A673 (cell line): ENCODE data around the gene OLFM1. TPM values are rescaled to one million over a fixed set of nuclear protein-coding genes. Genes with fewer than 3 reads are reported as not detected.

Experiments
- BruUV-seq: library from RNA; stranded (reverse); fragments of 400-500 nt; replicated peaks from 2 replicates; lab custom pipeline; 2021; lab: Mats Ljungman, UMichigan
- CTCF ChIA-PET: fragments of 300-600 bp; sonication (Branson Sonifier 250); formaldehyde crosslinking; loops from one replicate; lab custom pipeline; 2022; ENCODE audit warnings: antibody characterized with exemption; lab: Charles Lee
- POLR2A ChIA-PET: fragments of 300-600 bp; sonication (Branson Sonifier 250); formaldehyde crosslinking; loops from one replicate; lab custom pipeline; 2022; ENCODE audit warnings: antibody characterized with exemption; ENCODE audit not compliant: low non-redundant PET; lab: Charles Lee
- DNase-seq: peaks from one replicate; pipeline ENCODE4 v3.0.0-alpha.2; 2015; ENCODE audit warnings: low spot score
- H3K27ac ChIP-seq: fragments of 200-600 bp; sonication (generic); 2 replicates; pipeline ENCODE4 v1.5.1; 2016; ENCODE audit warnings: mixed run types, low read depth, mild to moderate bottlenecking, mixed read lengths, antibody characterized with exemption, low read length; ENCODE audit not compliant: poor library complexity, severe bottlenecking
- H3K27me3 ChIP-seq: fragments of 200-600 bp; sonication (generic); replicated peaks from 2 replicates; pipeline ENCODE4 v1.6.1; 2017; ENCODE audit warnings: mixed run types, low read depth, mild to moderate bottlenecking, mixed read lengths, antibody characterized with exemption, low read length; ENCODE audit not compliant: insufficient read depth, poor library complexity
- H3K36me3 ChIP-seq: fragments of 200-600 bp; sonication (generic); 2 replicates; pipeline ENCODE4 v1.6.1; 2016; ENCODE audit warnings: mixed run types, mild to moderate bottlenecking, mixed read lengths, antibody characterized with exemption, low read length; ENCODE audit not compliant: insufficient read depth, poor library complexity, severe bottlenecking
- H3K4me1 ChIP-seq: fragments of 200-600 bp; sonication (generic); 2 replicates; pipeline ENCODE4 v1.6.1; 2017; ENCODE audit warnings: mixed run types, mild to moderate bottlenecking, mixed read lengths, antibody characterized with exemption, low read length; ENCODE audit not compliant: insufficient read depth, poor library complexity, severe bottlenecking
- H3K4me3 ChIP-seq: fragments of 200-600 bp; sonication (generic); 2 replicates; pipeline ENCODE4 v1.5.1; 2016; ENCODE audit warnings: low read depth, mixed run types, mild to moderate bottlenecking, mixed read lengths, low read length; ENCODE audit not compliant: poor library complexity, severe bottlenecking
- H3K9me3 ChIP-seq: fragments of 200-600 bp; sonication (generic); 2 replicates; pipeline ENCODE4 v1.6.1; 2016; ENCODE audit warnings: mixed run types, low read depth, mild to moderate bottlenecking, mixed read lengths, antibody characterized with exemption, low read length; ENCODE audit not compliant: poor library complexity, severe bottlenecking
- EZH2 ChIP-seq: fragments of 200-600 bp; sonication (generic); IDR thresholded peaks from 2 replicates; pipeline ENCODE4 v1.6.1; 2017; ENCODE audit warnings: borderline replicate concordance, low read depth, mild to moderate bottlenecking, mixed read lengths, antibody characterized with exemption, low read length; ENCODE audit not compliant: poor library complexity, severe bottlenecking
- intact Hi-C: fragments of 100-400 bp; cut with micrococcal nuclease; formaldehyde crosslinking; loops from one replicate; pipeline ENCODE4 v1.10.0; 2022; ENCODE audit not compliant: unreplicated experiment
- total RNA-seq: library from RNA; stranded (reverse); gene quantifications from 2 replicates; pipeline ENCODE4 v1.2.3, GENCODE V29; 2021
- TF ChIP-seq, protein P1 (sequence below): fragments of 300-800, 200-600 bp; sonication (generic); conservative IDR thresholded peaks from 2 replicates; pipeline ENCODE4 v1.5.1; 2017; ENCODE audit warnings: low read depth, mild to moderate bottlenecking, antibody characterized with exemption, low read length, moderate library complexity, mixed read lengths

The OLFM1 gene
- total RNA-seq, 1 experiment from 2014 or later = 308 TPM

DNA sequence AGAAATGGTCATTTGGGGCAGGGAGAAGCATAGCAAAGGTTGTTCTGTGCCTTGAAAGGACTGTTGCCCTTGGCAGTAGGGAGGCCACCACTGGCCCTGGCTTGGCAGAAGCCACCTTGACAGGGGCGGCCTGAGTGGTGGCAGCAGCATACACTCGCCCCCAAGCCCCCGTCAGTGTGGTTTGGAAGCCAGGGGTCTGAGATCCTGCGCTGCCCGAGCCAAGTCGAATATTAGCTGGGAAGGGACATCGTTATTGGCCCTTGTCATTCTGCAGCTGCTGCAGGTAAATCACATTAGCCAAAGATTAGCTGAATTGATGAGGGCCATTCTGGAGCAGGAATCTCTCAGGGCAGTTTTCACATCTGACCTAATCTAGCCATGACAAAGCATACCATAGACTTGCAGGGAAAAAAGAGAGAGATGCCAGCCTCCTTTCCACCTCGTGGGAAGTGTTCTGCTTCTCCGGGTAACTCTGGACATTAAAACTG lies 9.0 kb downstream of the OLFM1 start:
- Histone ChIP-seq H3K4me1 (peaks cover 51% of the 10 kb centered on the region), H3K27me3 (no peaks in the 10 kb centered on the region), H3K36me3 (peaks cover 83% of the 10 kb centered on the region), H3K9me3 (no peaks in the 10 kb centered on the region), H3K27ac (no peak overlapping the region), H3K4me3 (no peak overlapping the region)
- ChIA-PET CTCF (no interaction called here), POLR2A (no interaction called here)
- no TSS peak for BruUV-seq
- DNase-seq = no peak
- no peak for TF ChIP-seq EZH2
- TF ChIP-seq, protein P1, sequence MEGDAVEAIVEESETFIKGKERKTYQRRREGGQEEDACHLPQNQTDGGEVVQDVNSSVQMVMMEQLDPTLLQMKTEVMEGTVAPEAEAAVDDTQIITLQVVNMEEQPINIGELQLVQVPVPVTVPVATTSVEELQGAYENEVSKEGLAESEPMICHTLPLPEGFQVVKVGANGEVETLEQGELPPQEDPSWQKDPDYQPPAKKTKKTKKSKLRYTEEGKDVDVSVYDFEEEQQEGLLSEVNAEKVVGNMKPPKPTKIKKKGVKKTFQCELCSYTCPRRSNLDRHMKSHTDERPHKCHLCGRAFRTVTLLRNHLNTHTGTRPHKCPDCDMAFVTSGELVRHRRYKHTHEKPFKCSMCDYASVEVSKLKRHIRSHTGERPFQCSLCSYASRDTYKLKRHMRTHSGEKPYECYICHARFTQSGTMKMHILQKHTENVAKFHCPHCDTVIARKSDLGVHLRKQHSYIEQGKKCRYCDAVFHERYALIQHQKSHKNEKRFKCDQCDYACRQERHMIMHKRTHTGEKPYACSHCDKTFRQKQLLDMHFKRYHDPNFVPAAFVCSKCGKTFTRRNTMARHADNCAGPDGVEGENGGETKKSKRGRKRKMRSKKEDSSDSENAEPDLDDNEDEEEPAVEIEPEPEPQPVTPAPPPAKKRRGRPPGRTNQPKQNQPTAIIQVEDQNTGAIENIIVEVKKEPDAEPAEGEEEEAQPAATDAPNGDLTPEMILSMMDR = no peak
- intact Hi-C loops = no loop called here

GRCh38 chr9:135098400-135099105 lies 11.1 kb downstream of the OLFM1 start:
- ChIA-PET CTCF (no interaction called here), POLR2A (no interaction called here)
- no TSS peak for BruUV-seq
- DNase-seq = peak; percentile 33
- Histone ChIP-seq H3K27me3 (no peaks in the 10 kb centered on the region), H3K4me1 (peaks cover 31% of the 10 kb centered on the region), H3K9me3 (no peaks in the 10 kb centered on the region), H3K36me3 (peaks cover 82% of the 10 kb centered on the region), H3K4me3 (no peak overlapping the region), H3K27ac (no peak overlapping the region)
- TF ChIP-seq EZH2 = no peak
- TF ChIP-seq, protein P1 = no peak
- intact Hi-C loops = no loop called here

- no peak for DNase-seq
- intact Hi-C loops = no loop called here
- H3K27ac ChIP-seq = peak overlapping the region; percentile 10
- no peaks in the 10 kb centered on the region for H3K9me3 ChIP-seq
- no peaks in the 10 kb centered on the region for H3K27me3 ChIP-seq
- ChIA-PET CTCF (no interaction called here), POLR2A (no interaction called here)
- peaks cover 21% of the 10 kb centered on the region for H3K4me1 ChIP-seq
- BruUV-seq = TSS peak; percentile 14
- no peak overlapping the region for H3K4me3 ChIP-seq
- TF ChIP-seq, protein P1 = no peak
- TF ChIP-seq EZH2 = no peak
- H3K36me3 ChIP-seq = peaks cover 93% of the 10 kb centered on the region
Observed at GRCh38 chr9:135099574-135099973, 12.1 kb downstream of the OLFM1 start.
